Epithelial cell of proximal tubule (primary cell): ENCODE results near the gene PHETA2. TPM values are rescaled to one million over a fixed set of nuclear protein-coding genes. Genes with fewer than 3 reads are reported as not detected.

Experiments used
- DNase-seq: peaks from one replicate; pipeline ENCODE4 v3.0.0-alpha.2; 2011; ENCODE audit warnings: low read depth
- H3K4me3 ChIP-seq: 2 replicates; pipeline ENCODE4 v1.5.1; 2011; ENCODE audit warnings: low read depth, mild to moderate bottlenecking, low read length
- CTCF ChIP-seq: conservative IDR thresholded peaks from 2 replicates; pipeline ENCODE4 v1.5.1; 2012; ENCODE audit warnings: low read depth, mild to moderate bottlenecking, low read length
- total RNA-seq: library from RNA; depleted of rRNA; stranded (reverse); fragments of >200 nt; gene quantifications from 2 replicates; pipeline ENCODE4 v1.2.3, GENCODE V29; 2015

Gene PHETA2
- total RNA-seq, 1 donor from 2014 or later: 11.2 TPM

- no peak for DNase-seq
- TF ChIP-seq CTCF: no peak
- no peak overlapping the region for H3K4me3 ChIP-seq
Measured at GRCh38 chr22:42076764-42077485, 2.9 kb downstream of the PHETA2 start.

GRCh38 chr22:42077486-42078125 is 3.6 kb downstream of the PHETA2 start:
- no peak overlapping the region for H3K4me3 ChIP-seq
- no peak for TF ChIP-seq CTCF
- DNase-seq: no peak

GRCh38 chr22:42078469-42079318 is 4.6 kb downstream of the PHETA2 start:
- TF ChIP-seq CTCF: no peak
- H3K4me3 ChIP-seq: peak overlapping the region; percentile 58
- no peak for DNase-seq

- H3K4me3 ChIP-seq: peak within 1 kb of the TSS; percentile 58
- DNase-seq: peak; percentile 84
- no peak for TF ChIP-seq CTCF
Measured at GRCh38 chr22:42079319-42080251, 5.5 kb downstream of the PHETA2 start, which contains the start of gene SMDT1. Gene SMDT1, plus strand, starts transcription at chr22:42079700. Its CDS starts 69 bp downstream, at chr22:42079769.

- H3K4me3 ChIP-seq: peak overlapping the region; percentile 58
- DNase-seq: no peak
- TF ChIP-seq CTCF: no peak
Measured at GRCh38 chr22:42080287-42080686, 6.2 kb downstream of the PHETA2 start.

GRCh38 chr22:42083119-42083518 is 9.1 kb downstream of the PHETA2 start:
- no peak for DNase-seq
- no peak for TF ChIP-seq CTCF
- no peak overlapping the region for H3K4me3 ChIP-seq
